CD4-positive, alpha-beta T cell treated with Interleukin-10 for 1 hour (primary cell): ENCODE data around the gene ZNG1B.
"Not testable (repeated sequence)": the region's sequence is repeated elsewhere in the genome, so short reads cannot be mapped to it uniquely, and the experiment has no call there.

Source experiments
- DNase-seq: peaks from one replicate; pipeline ENCODE4 v3.0.0-alpha.2; 2020

ZNG1B gene

DNA sequence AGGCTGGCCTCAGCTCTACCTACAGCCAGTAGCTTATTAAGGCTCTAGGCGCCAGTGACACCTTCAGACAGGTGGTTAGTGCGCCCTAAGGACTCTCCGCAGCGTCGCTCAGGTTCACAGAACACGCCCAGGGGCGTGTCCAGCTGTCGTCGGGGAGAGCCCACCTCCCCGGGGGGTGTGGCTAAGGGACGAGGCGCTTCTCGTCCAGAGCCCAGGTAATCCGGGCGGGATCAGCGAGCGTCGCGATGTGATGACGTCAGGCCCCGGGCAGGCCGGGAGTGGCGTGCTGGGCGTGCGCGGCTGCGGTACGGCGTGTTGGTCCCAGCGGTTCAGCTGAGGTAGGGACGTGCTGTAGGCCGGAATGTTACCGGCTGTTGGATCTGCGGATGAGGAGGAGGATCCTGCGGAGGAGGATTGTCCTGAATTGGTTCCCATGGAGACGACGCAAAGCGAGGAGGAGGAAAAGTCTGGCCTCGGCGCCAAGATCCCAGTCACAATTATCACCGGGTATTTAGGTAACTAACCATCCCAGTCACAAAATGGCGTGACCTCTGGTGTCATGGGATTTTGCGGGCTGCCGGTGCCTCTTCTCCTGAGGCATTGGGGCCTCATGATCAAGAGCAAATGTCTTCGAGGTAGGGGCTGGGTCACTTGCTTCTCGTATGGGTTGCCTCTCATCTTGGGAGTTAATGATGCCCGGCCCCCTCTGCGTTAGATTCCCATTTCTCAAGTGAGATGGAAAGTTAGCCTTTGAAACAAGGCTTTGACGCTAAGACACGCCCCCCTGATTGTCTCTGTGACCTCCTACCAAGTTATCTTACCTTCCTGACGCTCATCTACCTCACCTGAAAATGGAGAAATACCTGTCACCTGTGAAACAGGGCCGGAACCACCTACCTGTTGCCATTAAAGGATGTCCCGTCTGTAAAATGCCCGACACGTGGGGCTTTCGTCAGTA lies at the start of gene ZNG1B:
Gene ZNG1B, plus strand, starts transcription at position 184 of the 958 bp plus-strand sequence. Its CDS starts 178 bp downstream, at position 362.
- peak; percentile 89 for DNase-seq

DNA sequence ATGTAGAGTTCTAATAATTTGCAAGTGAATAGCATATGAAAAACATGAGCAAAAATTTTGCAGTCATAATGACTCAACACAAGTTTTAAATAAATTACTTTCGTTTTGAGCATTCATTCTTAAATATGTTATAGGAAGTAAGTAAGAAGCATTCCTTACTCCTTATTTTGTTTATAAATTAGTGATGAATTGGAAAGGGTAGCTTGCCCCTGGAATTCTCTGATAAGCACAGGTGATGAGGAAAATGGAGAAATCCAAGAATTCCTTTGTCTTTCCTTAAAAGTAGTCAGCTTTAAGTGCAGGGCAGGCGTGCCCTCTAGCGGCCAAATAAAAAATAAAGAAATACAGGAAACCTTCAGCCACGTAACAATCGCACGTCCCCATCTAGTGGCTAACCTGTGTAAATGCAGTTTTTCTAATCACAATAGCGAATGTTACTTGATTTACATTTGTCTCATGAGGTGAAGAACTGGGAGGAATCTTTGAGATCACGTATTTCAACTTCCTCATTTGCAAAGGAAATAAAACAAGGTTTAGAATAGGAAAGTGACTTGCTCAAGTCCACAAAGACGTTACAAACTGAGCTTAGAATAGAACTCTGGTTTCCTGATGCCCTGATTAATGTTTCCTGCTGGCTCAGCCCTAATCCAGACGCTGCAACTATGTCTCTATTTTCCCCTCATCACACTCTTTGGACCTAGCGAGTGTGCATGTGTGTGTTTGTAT lies 47.2 kb upstream of the ZNG1B start:
- DNase-seq, result peak; percentile 83

DNA sequence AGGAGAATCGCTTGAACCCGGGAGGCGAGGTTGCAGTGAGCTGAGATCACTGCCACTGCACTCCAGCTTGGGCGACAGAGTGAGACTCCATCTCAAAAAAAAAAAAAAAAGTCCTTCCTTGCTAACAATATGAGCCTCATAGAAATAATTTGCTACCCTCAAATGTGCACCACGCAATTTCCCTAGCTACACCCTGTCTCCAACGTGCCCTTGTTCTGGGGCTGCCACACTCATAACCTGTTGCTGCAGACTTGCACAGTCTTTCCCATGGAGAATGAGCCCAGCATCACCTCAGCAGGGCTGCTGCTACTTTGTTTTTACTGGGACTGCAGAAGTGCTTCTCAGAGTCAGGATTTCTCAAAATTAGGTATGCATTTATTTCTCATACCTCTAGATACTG lies 46.4 kb upstream of the ZNG1B start:
- no peak for DNase-seq

DNA sequence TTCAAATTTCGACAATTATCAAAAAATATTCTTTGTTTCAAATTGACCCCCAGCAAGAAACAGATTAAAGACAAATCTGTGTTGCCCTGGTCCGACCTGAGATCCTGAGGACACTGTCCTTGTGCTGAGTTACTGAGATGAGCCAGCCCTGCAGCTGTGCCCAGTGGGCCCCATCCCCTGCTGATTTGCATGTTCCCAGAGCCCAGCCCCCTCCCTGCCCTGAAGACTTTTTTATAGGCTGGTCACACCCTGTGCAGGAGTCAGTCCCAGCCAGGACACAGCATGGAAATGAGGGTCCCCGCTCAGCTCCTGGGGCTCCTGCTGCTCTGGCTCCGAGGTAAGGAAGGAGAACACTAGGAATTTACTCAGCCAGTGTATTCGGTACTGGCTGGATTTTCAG lies 31.4 kb upstream of the ZNG1B start:
- DNase-seq, result no peak

DNA sequence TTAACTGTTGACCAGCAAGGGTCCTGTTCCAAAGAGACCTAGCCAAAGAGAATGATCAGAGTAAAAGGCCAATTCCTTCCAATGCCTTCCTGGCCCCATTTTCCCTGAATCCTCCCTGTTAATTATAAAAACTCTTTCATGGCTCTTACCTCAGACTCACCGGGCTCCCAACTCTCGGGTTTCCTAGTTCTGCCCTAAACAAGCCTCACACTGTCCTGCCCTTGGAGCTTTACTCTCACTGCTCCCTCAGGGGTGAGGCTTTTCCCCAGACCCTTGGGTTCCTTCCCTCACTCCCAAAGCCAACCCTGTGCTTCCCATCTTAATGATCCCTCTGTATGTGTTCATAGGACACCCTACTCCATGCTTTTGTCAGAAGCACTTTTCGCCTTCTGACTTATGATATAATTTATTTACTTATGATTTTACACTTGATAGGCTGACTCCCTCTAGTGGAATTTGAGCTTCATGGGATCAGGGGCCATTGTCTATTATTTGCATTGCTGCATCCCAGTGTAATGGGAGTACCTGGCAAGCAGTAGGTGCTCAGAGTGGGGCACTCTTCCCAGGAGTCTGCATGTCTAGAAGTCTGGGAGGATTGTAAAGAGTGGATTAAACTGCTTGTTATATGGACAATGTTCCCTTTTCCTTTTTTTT lies 29.9 kb upstream of the ZNG1B start:
- DNase-seq, result peak; percentile 10

DNA sequence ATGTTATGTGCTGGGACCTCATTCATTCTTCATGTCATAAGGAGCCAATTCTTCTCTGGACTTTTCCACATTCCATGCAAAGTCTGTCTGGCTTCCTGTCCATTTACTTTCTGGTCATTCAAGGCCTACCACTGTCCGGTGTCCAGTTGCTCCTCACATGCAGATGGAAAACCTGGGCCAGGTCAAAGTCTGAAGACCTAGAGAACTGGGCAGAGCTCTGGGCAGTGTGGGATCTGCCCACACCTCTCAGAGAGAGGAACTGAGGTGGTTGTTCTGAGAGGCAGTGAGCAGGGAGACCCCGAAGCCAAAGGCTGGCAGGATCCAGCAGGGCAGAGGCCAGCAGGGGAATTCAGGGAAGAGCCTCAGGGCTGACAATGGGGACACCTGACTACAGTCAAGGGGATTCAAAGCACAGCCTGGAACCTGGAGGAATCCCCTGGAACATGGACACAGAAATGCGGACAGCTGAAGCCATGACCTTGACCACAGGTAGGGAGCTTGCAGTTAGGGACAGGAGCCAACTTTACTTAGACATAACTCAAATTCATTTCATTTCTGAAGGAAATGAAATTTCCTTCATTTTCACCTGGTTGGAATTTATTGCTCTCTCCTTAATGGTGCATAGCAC lies 25.7 kb upstream of the ZNG1B start:
- not testable (repeated sequence) for DNase-seq

DNA sequence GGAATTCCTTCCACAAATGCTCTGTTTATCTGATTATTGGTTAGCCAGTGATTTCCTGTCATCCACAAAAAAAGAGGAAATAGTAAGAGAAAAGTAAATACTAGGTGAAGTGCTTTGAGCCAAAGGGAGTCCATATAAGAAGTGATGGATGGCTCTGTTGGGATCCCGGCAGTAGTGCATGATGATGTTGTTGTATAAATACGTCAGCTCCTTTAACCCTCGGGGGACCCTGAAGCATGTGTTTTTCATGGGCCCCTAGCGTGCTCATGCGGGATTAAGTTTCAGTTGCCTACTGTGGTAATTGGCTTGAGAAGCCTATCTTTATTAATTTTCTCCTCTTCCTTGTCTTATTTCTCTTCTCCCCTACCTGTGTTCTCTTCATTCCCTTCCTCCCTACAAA lies 24.7 kb upstream of the ZNG1B start:
- DNase-seq, result not testable (repeated sequence)

DNA sequence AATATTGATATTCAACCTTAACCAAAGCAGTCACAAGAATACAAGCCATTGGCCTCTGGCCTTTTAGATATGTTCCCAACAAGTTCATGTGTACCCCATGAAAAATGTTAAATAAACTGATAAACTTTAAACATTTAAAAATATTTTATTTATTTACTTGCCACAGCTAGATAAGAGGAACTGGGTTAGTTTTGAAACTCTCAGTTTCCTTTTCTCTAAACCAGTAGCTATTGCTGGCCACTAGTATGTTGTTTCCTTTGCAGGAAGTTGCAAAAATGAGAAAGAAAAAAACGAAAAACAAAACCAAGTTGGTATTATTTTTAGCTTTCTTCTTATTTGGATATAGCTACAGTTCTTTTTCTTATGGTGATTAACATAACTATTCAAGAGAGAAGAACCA lies 5.7 kb upstream of the ZNG1B start:
- peak; percentile 2 for DNase-seq

DNA sequence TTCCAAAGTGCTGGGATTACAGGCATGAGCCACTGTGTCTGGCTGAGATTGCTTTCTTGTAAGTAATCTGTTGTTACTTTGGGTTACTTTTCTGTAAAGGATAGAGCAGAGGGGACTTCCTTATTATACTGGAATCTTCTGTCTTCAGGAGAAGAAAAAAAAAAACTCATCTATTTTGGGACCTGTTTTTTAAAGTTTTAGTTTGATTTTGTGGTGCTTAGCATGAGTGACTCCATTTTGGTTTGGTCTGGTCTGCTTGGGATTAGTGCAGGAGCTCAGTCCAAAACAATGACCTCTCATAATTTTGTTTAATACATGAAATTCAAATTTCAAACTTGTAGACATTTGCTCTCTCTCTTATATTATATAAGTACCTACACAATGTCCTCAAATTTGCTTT lies 4.0 kb upstream of the ZNG1B start:
- DNase-seq, result not testable (repeated sequence)

DNA sequence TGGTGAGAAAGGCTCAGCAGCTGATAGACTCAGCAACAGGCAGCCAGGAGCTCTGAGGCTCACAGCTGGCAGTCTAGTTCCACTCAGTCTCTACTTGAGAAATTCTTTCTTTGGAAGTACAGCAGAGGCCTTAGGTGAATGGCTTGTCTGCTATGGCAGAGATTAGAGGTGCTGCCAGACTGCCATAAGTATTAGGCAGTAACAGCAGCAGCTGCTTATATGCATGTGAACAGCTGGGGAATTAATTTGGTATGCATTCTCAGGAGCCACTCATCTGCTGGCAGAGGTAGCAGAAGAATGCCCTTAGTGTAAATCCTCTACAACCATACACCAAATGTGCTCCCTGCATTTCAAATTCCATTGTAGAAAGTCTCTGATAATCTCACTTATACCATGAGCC lies 28.3 kb downstream of the ZNG1B start:
- not testable (repeated sequence) for DNase-seq

DNA sequence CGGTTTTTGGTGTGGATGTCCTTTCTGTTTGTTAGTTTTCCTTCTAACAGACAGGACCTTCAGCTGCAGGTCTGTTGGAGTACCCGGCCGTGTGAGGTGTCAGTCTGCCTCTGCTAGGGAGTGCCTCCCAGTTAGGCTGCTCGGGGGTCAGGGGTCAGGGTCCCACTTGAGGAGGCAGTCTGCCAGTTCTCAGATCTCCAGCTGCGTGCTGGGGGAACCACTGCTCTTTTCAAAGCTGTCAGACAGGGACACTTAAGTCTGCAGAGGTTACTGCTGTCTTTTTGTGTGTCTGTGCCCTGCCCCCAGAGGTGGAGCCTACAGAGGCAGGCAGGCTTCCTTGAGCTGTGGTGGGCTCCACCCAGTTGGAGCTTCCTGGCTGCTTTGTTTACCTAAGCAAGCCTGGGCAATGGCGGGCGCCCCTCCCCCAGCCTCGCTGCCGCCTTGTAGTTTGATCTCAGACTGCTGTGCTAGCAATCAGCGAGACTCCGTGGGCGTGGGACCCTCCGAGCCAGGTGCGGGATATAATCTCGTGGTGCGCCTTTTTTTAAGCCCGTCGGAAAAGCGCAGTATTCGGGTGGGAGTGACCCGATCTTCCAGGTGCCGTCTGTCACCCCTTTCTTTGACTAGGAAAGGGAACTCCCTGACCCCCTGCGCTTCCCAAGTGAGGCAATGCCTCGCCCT lies 39.3 kb downstream of the ZNG1B start:
- DNase-seq, result not testable (repeated sequence)

DNA sequence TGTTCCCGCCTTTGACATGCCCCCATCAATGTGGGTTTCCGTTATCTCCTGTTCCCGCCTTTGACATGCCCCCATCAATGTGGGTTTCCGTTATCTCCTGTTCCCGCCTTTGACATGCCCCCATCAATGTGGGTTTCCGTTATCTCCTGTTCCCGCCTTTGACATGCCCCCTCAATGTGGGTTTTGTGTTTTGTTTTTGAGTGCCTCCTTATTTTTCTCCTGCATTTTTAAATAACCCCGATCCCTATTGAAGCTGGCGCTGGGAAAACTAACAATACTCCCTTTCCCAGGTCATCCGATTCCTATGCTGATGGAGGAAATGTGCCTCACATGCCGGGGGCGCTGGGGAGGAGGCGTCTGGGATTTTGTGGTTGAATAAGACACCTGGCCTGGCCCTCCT lies 59.0 kb downstream of the ZNG1B start:
- DNase-seq, result not testable (repeated sequence)

DNA sequence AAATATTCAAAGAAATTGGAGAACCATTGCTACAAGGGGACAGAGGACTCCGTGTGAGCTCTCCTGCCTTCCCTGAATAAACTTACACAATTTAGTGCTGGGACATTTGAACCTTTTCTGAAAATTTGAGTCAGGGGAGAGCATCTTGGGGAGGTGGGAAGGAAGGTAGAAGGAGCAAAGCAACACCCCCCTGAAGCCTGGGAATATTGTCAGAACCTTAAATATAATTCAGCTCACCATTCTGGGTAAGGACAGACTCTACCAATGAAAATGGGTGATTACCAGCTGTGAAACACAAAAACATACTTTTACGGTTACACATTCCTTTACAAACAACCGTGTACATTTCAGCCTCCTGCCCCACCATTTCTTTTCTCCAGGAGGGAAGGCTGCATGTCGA lies 60.9 kb downstream of the ZNG1B start, which contains the start of gene FOXD4L1:
Gene FOXD4L1, plus strand, starts transcription at position 301 of the 400 bp plus-strand sequence. CDS start 592 bp downstream, outside the sequence.
- DNase-seq, result not testable (repeated sequence)

DNA sequence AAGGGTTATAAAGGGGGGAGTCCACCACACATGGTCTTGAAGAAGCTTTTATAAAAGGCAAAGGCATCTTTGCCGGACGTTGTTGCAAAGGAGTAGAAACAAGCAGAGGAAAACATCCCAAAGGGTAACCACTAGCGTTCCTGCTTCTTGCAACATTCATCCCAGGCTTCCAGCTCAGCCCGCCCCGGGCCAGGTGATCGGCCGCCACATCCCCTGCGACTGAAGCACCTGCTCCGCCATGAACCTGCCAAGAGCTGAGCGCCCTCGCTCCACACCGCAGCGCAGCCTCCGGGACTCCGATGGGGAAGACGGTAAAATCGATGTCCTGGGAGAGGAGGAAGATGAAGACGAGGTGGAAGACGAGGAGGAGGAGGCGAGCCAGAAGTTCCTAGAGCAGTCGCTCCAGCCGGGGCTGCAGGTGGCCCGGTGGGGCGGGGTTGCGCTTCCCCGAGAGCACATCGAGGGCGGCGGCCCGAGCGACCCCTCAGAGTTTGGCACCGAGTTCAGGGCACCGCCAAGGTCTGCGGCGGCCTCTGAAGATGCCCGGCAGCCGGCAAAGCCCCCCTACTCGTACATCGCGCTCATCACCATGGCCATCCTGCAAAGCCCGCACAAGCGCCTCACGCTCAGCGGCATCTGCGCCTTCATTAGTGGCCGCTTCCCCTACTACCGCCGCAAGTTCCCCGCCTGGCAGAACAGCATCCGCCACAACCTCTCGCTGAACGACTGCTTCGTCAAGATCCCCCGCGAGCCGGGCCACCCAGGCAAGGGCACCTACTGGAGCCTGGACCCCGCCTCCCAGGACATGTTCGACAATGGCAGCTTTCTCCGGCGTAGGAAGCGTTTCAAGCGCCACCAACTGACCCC lies 61.8 kb downstream of the ZNG1B start:
- DNase-seq, result not testable (repeated sequence)

DNA sequence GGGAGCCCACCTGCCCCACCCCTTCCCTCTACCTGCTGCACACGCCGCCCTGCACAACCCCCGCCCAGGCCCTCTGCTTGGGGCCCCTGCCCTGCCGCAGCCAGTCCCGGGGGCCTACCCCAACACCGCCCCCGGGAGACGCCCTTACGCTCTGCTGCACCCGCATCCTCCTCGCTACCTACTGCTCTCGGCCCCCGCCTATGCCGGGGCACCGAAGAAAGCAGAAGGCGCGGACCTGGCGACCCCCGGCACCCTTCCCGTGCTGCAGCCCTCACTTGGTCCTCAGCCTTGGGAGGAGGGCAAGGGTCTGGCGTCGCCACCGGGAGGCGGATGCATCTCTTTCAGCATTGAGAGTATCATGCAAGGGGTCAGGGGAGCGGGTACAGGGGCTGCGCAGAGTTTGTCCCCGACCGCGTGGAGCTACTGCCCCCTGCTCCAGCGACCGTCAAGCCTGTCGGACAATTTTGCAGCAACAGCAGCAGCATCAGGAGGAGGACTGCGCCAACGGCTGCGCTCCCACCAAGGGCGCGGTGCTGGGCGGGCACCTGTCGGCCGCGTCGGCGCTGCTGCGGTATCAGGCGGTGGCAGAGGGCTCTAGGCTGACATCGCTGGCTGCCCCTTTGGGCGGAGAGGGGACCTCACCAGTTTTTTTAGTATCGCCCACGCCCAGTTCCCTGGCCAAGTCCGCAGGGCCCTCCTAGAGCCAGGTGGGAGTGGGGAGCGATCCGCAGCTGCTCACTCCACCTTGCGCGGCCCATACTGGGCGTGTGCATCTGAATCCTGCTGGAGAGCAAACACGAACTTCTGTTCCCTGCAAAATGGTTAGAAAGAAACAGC lies 62.6 kb downstream of the ZNG1B start:
- not testable (repeated sequence) for DNase-seq

DNA sequence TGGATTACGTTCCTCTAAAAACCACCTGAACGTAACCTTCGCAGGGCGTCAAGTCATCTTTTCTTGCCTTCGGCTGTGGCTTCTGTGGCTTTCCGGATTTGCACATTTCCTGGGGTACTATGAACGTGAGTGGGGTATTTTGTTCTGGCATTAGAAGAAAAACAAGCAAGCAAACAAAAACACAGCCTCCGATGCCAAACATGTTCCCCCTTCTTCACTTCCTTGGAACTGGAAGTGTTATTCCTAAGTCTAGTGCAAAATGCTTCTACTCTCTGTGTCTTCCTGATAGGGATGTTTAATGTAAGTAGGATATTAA lies 63.2 kb downstream of the ZNG1B start:
- peak; percentile 30 for DNase-seq

DNA sequence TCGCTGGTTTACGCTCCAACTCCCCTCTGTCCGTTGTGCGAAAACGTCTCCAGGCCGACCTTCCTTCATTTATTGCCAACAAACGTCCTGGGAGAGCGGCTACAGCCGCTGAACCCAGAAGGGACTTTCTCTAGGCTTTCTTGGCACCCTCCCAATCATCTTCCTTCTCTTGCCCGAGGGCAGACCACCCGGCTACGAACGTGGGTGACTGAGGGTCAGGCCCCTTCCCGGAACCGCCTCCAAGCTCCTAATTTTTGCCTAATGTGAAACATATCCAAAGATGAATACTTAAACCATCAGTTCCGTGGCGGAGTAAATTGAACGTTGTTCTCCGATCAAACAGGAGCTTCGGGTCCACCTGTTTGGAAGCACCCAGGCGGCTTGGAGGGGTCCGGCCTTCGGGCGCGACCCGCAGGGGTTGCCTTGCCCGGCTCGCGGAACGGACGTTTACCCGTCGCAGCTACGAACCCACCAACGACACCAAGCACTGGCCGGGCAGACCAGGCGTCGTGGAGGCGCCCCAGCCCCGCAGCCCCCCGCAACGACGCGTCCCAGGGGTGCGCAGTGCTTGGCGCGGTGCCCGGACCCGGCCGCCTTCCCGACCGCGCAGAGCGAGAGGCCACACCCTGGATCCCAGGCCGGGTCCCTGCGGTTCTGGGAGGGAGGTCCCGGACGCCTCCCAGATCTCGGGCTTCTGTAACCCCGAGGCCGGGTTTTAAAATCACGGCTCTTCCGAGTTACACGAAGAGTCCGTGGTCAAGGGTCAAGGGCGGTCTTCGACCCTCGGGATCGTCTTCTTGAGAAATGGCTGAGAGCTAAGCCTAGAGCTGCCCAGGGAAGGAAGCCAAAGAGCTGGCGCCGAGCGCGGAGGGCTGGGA lies 65.0 kb downstream of the ZNG1B start:
- not testable (repeated sequence) for DNase-seq

DNA sequence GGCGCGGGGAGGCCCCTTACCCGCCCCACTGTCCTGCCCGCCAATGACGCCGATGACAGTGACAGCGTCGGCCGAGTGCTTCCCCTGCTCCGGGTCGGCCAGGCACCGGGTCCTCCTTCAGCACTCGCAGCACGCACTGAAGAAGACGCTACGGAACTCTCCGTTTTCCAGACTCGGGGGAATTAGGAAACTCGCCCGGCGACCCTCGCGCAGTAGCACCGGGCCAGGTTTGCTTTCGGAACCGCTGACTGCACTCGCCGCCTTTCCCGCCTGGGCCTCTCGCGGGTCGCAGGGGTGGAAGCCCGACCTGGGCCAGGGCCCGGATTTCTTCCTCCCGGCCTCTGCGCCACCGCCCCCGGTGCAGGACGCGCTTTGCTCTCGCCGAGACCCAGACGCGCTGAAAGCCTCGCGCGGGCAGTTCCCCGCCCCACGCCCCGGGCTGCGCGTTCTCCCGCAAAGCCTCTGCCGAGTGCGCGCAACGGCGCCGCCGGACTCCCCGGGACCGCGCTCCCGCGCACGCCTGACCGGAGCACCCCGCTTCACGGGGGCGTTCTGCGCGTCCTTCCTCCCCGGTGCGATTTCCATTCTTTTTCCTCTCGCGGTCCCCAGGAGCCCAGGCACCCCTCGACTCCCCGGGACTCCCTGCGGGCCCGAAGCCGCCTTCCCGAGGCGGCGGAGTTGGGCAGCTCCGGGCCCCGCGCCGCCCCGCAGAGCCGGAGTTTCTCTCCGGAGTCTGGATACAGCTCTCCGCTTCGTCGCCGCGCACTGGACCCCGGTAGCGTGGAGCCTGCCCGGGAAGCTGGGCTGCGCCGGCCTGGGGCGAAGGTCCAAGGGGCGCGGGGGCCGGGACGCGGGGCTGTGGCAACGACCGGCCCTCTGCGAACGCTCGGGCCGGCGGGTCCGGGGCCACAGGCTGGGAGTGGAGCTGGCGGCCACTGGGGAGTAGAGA lies 65.9 kb downstream of the ZNG1B start:
- peak; percentile 40 for DNase-seq
